HEK293 (cell line): Measurements from ENCODE around the gene PARP8.

Source experiments
- CTCF ChIA-PET: fragments of 350-600 bp; formaldehyde crosslinking; extraction: SDS; loops from one replicate; lab custom pipeline; 2021; ENCODE audit warnings: antibody characterized with exemption; lab: Yijun Ruan, JAX
- POLR2A ChIA-PET: fragments of 300-600 bp; formaldehyde crosslinking; extraction: SDS; loops from one replicate; lab custom pipeline; 2020; ENCODE audit warnings: antibody characterized with exemption, inconsistent platforms; lab: Yijun Ruan, JAX
- H3K27ac ChIP-seq: fragments of 200-500 bp; sonication (Bioruptor generic); 2 replicates; pipeline ENCODE4 v1.5.1; 2014; ENCODE audit warnings: low read depth, low read length, control low read depth, inconsistent platforms; ENCODE audit errors: extremely low read depth
- H3K36me3 ChIP-seq, 2 experiments: fragments of 200-500 bp in 1 of 2; sonication (Bioruptor generic) in 1 of 2; 1 replicate in 1 of 2; 2 replicates in 1 of 2; pipeline ENCODE4 v1.5.1; 2014 to 2017; ENCODE audit warnings: inconsistent platforms in 2 of 2, low read length in 2 of 2; ENCODE audit not compliant: control insufficient read depth in 2 of 2, insufficient read depth in 1 of 2
- H3K4me1 ChIP-seq: fragments of 200-500 bp; sonication (Bioruptor generic); 2 replicates; pipeline ENCODE4 v1.5.1; 2014; ENCODE audit warnings: mild to moderate bottlenecking, low read length, inconsistent platforms; ENCODE audit not compliant: control insufficient read depth, insufficient read depth
- H3K4me3 ChIP-seq: 2 replicates; pipeline ENCODE4 v1.5.1; 2011; ENCODE audit warnings: low read depth, mild to moderate bottlenecking, control low read depth, low read length, moderate library complexity
- H3K9me3 ChIP-seq: fragments of 200-500 bp; sonication (Bioruptor generic); 2 replicates; pipeline ENCODE4 v1.5.1; 2014; ENCODE audit warnings: low read depth, low read length, inconsistent platforms; ENCODE audit not compliant: control insufficient read depth, insufficient read depth
- ELK4 ChIP-seq: IDR thresholded peaks from 2 replicates; pipeline ENCODE4 v1.6.1; 2011; ENCODE audit warnings: mild to moderate bottlenecking, low read depth, low read length, borderline replicate concordance
- HOXA7 ChIP-seq: sonication (generic); formaldehyde crosslinking; IDR thresholded peaks from 2 replicates; pipeline ENCODE4 v1.8.1; 2022; ENCODE audit warnings: missing genetic modification reagents, borderline replicate concordance
- MZF1 ChIP-seq: fragments of 450-650 bp; formaldehyde crosslinking; IDR thresholded peaks from 2 replicates; pipeline ENCODE4 v1.5.1; 2017; ENCODE audit warnings: missing biosample characterization, missing genetic modification characterization, borderline replicate concordance
- SCRT1 ChIP-seq: fragments of 450-650 bp; formaldehyde crosslinking; IDR thresholded peaks from 2 replicates; pipeline ENCODE4 v1.5.1; 2016; ENCODE audit warnings: missing biosample characterization, missing genetic modification characterization, borderline replicate concordance
- SCRT2 ChIP-seq: fragments of 450-650 bp; formaldehyde crosslinking; IDR thresholded peaks from 2 replicates; pipeline ENCODE4 v1.5.1; 2016; ENCODE audit warnings: missing biosample characterization, missing genetic modification characterization
- TRIM28 ChIP-seq: IDR thresholded peaks from 2 replicates; pipeline ENCODE4 v1.6.1; 2011; ENCODE audit warnings: low read length, control low read depth, borderline replicate concordance
- ZBTB20 ChIP-seq: fragments of 450-650 bp; formaldehyde crosslinking; IDR thresholded peaks from 2 replicates; pipeline ENCODE4 v1.5.1; 2016; ENCODE audit warnings: missing biosample characterization, missing genetic modification characterization
- ZBTB48 ChIP-seq: fragments of 450-650 bp; formaldehyde crosslinking; IDR thresholded peaks from 2 replicates; pipeline ENCODE4 v1.5.1; 2016; ENCODE audit warnings: missing biosample characterization, missing genetic modification characterization
- ZFP41 ChIP-seq: fragments of 450-650 bp; formaldehyde crosslinking; IDR thresholded peaks from 2 replicates; pipeline ENCODE4 v1.5.1; 2016; ENCODE audit warnings: missing biosample characterization, missing genetic modification characterization, borderline replicate concordance
- ZNF239 ChIP-seq: fragments of 450-650 bp; formaldehyde crosslinking; IDR thresholded peaks from 2 replicates; pipeline ENCODE4 v1.5.1; 2016; ENCODE audit warnings: missing biosample characterization, missing genetic modification characterization
- ZNF274 ChIP-seq, 2 experiments: fragments of 200-500 bp in 1 of 2; fragments of 450-650 bp in 1 of 2; sonication (Bioruptor generic) in 1 of 2; formaldehyde crosslinking in 1 of 2; IDR thresholded peaks; 2 replicates each; pipeline versions ENCODE4 v1.5.1 to v1.6.1; 2014 to 2016; ENCODE audit warnings: borderline replicate concordance in 1 of 2, inconsistent platforms in 1 of 2, low read length in 1 of 2, missing biosample characterization in 1 of 2, missing genetic modification characterization in 1 of 2
- ZNF354C ChIP-seq: fragments of 450-650 bp; formaldehyde crosslinking; IDR thresholded peaks from 2 replicates; pipeline ENCODE4 v1.5.1; 2016; ENCODE audit warnings: missing biosample characterization, missing genetic modification characterization, low read depth, borderline replicate concordance
- ZNF362 ChIP-seq: fragments of 450-650 bp; formaldehyde crosslinking; IDR thresholded peaks from 2 replicates; pipeline ENCODE4 v1.5.1; 2016; ENCODE audit warnings: missing biosample characterization, missing genetic modification characterization
- ZNF449 ChIP-seq: fragments of 450-650 bp; formaldehyde crosslinking; IDR thresholded peaks from 2 replicates; pipeline ENCODE4 v1.5.1; 2017; ENCODE audit warnings: missing biosample characterization, mild to moderate bottlenecking, missing genetic modification characterization, moderate library complexity
- ZNF48 ChIP-seq: fragments of 450-650 bp; formaldehyde crosslinking; IDR thresholded peaks from 2 replicates; pipeline ENCODE4 v1.5.1; 2016; ENCODE audit warnings: missing biosample characterization, missing genetic modification characterization
- ZNF521 ChIP-seq: fragments of 450-650 bp; formaldehyde crosslinking; IDR thresholded peaks from 2 replicates; pipeline ENCODE4 v1.5.1; 2017; ENCODE audit warnings: missing biosample characterization, mild to moderate bottlenecking, missing genetic modification characterization
- ZNF558 ChIP-seq: fragments of 450-650 bp; formaldehyde crosslinking; IDR thresholded peaks from 2 replicates; pipeline ENCODE4 v1.5.1; 2016; ENCODE audit warnings: missing biosample characterization, missing genetic modification characterization
- ZNF610 ChIP-seq: fragments of 450-650 bp; formaldehyde crosslinking; IDR thresholded peaks from 2 replicates; pipeline ENCODE4 v1.5.1; 2016; ENCODE audit warnings: missing biosample characterization, missing genetic modification characterization, borderline replicate concordance
- ZNF645 ChIP-seq: fragments of 450-650 bp; formaldehyde crosslinking; IDR thresholded peaks from 2 replicates; pipeline ENCODE4; 2016; ENCODE audit warnings: missing biosample characterization, missing genetic modification characterization
- ZNF654 ChIP-seq: fragments of 450-650 bp; formaldehyde crosslinking; IDR thresholded peaks from 2 replicates; pipeline ENCODE4 v1.5.1; 2016; ENCODE audit warnings: low read depth, missing biosample characterization, missing genetic modification characterization
- ZNF677 ChIP-seq: fragments of 450-650 bp; IDR thresholded peaks from 2 replicates; pipeline ENCODE4 v1.5.0; 2018; ENCODE audit warnings: missing biosample characterization, mild to moderate bottlenecking, missing genetic modification characterization, moderate library complexity
- ZNF837 ChIP-seq: fragments of 450-650 bp; formaldehyde crosslinking; IDR thresholded peaks from 2 replicates; pipeline ENCODE4 v1.5.1; 2016; ENCODE audit warnings: missing biosample characterization, missing genetic modification characterization
- TF ChIP-seq, protein P1 (sequence below): fragments of 450-650 bp; formaldehyde crosslinking; IDR thresholded peaks from 2 replicates; pipeline ENCODE4 v1.5.1; 2016; ENCODE audit warnings: missing biosample characterization, missing genetic modification characterization
- TF ChIP-seq, protein P2 (sequence below): fragments of 450-650 bp; formaldehyde crosslinking; IDR thresholded peaks from 2 replicates; pipeline ENCODE4 v1.5.1; 2016; ENCODE audit warnings: missing biosample characterization, missing genetic modification characterization

PARP8 gene

GRCh38 chr5:50751064-50751657 is 84.7 kb downstream of the PARP8 start (continued):
- peak; percentile 93 for TF ChIP-seq ZNF654 (tag by site-specific recombination)
- TF ChIP-seq ZNF645 (tag by site-specific recombination), result no peak
- TF ChIP-seq ZNF558, result no peak
- TF ChIP-seq ZNF274 (IDR thresholded peaks at IDR 0.05; ENCODE audit: low read length), result no peak
- TF ChIP-seq ZNF274 (tag by site-specific recombination; IDR thresholded peaks at IDR 0.05; ENCODE audit: borderline replicate concordance), result no peak

- POLR2A ChIA-PET, result no interaction called here
- H3K4me1 ChIP-seq, result no peaks in the 10 kb centered on the region
- no peaks in the 10 kb centered on the region for H3K9me3 ChIP-seq
- no peak overlapping the region for H3K4me3 ChIP-seq
- H3K27ac ChIP-seq, result no peak overlapping the region
- CTCF ChIA-PET, result interaction anchor here (1.4 to 1.8 kb wide), 3 partner anchors 12 to 74 kb away, joined by 5 to 10 read pairs (median 6); no protein-coding TSS in a partner anchor
- no peaks in the 10 kb centered on the region; a peak in 1 of 3 replicates for H3K36me3 ChIP-seq
- no peak for TF ChIP-seq ZFP41 (tag by site-specific recombination)
- no peak for TF ChIP-seq ZNF677 (tag by site-specific recombination)
- no peak for TF ChIP-seq ZNF354C (tag by site-specific recombination)
- TF ChIP-seq ZNF837 (tag by site-specific recombination), result no peak
- TF ChIP-seq, protein P1, sequence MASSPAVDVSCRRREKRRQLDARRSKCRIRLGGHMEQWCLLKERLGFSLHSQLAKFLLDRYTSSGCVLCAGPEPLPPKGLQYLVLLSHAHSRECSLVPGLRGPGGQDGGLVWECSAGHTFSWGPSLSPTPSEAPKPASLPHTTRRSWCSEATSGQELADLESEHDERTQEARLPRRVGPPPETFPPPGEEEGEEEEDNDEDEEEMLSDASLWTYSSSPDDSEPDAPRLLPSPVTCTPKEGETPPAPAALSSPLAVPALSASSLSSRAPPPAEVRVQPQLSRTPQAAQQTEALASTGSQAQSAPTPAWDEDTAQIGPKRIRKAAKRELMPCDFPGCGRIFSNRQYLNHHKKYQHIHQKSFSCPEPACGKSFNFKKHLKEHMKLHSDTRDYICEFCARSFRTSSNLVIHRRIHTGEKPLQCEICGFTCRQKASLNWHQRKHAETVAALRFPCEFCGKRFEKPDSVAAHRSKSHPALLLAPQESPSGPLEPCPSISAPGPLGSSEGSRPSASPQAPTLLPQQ (tag by site-specific recombination), result no peak
- TF ChIP-seq, protein P2, sequence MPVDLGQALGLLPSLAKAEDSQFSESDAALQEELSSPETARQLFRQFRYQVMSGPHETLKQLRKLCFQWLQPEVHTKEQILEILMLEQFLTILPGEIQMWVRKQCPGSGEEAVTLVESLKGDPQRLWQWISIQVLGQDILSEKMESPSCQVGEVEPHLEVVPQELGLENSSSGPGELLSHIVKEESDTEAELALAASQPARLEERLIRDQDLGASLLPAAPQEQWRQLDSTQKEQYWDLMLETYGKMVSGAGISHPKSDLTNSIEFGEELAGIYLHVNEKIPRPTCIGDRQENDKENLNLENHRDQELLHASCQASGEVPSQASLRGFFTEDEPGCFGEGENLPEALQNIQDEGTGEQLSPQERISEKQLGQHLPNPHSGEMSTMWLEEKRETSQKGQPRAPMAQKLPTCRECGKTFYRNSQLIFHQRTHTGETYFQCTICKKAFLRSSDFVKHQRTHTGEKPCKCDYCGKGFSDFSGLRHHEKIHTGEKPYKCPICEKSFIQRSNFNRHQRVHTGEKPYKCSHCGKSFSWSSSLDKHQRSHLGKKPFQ (tag by site-specific recombination), result no peak
- TF ChIP-seq ELK4, result no peak
- no peak for TF ChIP-seq TRIM28
- no peak for TF ChIP-seq ZNF239 (tag by site-specific recombination)
These were observed 86.4 kb downstream of the PARP8 start for GRCh38 chr5:50752800-50753199.

- no peak overlapping the region for H3K27ac ChIP-seq
- CTCF ChIA-PET, result interaction anchor here (0.6 to 1.3 kb wide), 3 partner anchors 9 to 1898 kb away, joined by 3 to 4 read pairs (median 3); no protein-coding TSS in a partner anchor
- H3K4me1 ChIP-seq, result no peaks in the 10 kb centered on the region
- peaks cover 7 to 12% of the 10 kb centered on the region in 2 experiments for H3K36me3 ChIP-seq
- H3K9me3 ChIP-seq, result no peaks in the 10 kb centered on the region
- POLR2A ChIA-PET, result no interaction called here
- H3K4me3 ChIP-seq, result no peak overlapping the region
- no peak for TF ChIP-seq ZNF449
- TF ChIP-seq ZBTB20, result no peak
- peak; percentile 64 for TF ChIP-seq SCRT2
- no peak for TF ChIP-seq ZNF610 (tag by site-specific recombination)
- no peak for TF ChIP-seq ZNF362 (tag by site-specific recombination)
- TF ChIP-seq HOXA7, result no peak
- TF ChIP-seq ZBTB48 (tag by site-specific recombination), result no peak
- TF ChIP-seq MZF1 (tag by site-specific recombination), result no peak
- TF ChIP-seq SCRT1, result peak; percentile 60; the same call in 1 of the 2 replicates
- TF ChIP-seq ZNF521 (tag by site-specific recombination), result no peak
- no peak for TF ChIP-seq ZNF48 (tag by site-specific recombination)
These were observed 93.3 kb downstream of the PARP8 start for GRCh38 chr5:50759526-50760270.
